Measurements from ENCODE around the gene DNASE1.

DNASE1 gene

DNA sequence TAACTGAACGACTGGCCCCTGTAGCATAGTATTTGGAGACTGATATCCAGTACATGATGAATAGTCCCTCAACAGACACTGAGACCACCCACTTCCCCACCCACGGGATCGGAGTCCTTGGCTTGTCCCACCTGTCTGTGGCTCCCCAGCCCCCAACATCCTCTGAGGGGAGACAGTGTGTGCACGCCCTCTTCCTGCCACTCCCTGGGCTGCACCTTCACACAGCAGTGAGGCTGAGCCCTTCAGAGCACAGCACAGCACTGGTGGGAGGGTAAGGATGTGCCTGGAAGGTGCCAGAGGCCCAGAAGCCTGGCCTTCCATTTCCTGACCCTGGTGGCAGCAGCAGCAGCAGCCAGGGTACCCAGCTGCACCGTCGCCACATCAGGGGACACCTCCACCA, 11.0 kb downstream of the DNASE1 start:
- Histone ChIP-seq H3K9me3 (no peaks in the 10 kb centered on the region), H3K36me3 (peaks cover 55% of the 10 kb centered on the region), H3K4me3 (ENCODE audit: low read depth in 1 of 2, low read length in 1 of 2) (no peak overlapping the region), H3K4me1 (ENCODE audit: control insufficient read depth in 1 of 2, insufficient read depth in 1 of 2, low read depth in 1 of 2, low read length in 1 of 2) (no peaks in the 10 kb centered on the region), H3K27ac (no peak overlapping the region), H3K27me3 (no peaks in the 10 kb centered on the region)
- TF ChIP-seq, protein P1, sequence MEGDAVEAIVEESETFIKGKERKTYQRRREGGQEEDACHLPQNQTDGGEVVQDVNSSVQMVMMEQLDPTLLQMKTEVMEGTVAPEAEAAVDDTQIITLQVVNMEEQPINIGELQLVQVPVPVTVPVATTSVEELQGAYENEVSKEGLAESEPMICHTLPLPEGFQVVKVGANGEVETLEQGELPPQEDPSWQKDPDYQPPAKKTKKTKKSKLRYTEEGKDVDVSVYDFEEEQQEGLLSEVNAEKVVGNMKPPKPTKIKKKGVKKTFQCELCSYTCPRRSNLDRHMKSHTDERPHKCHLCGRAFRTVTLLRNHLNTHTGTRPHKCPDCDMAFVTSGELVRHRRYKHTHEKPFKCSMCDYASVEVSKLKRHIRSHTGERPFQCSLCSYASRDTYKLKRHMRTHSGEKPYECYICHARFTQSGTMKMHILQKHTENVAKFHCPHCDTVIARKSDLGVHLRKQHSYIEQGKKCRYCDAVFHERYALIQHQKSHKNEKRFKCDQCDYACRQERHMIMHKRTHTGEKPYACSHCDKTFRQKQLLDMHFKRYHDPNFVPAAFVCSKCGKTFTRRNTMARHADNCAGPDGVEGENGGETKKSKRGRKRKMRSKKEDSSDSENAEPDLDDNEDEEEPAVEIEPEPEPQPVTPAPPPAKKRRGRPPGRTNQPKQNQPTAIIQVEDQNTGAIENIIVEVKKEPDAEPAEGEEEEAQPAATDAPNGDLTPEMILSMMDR (IDR thresholded peaks at IDR 0.05) = no peak

DNA sequence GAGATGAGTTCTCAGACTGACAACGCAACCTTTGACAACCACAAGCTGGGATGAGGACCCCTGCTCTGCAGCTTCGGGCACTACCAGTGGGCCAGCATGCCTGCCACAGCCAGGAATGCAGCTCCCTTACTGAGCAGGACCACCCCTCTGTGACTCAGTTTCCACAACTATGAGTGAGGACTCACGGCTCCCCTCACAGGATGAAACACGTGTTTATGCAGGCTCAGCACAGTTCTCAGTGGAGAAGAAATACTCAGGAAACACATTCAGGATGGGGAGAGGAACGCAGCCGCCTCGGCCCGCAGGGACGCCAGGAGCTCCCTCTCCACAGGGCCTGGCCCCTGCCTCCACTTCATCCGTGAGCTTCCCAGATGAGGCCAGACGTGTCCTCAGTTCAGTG, 14.1 kb downstream of the DNASE1 start:
- Histone ChIP-seq H3K4me3 (ENCODE audit: low read depth in 1 of 2, low read length in 1 of 2) (no peak overlapping the region), H3K36me3 (peaks cover 24% of the 10 kb centered on the region), H3K27me3 (no peaks in the 10 kb centered on the region), H3K27ac (no peak overlapping the region), H3K9me3 (no peaks in the 10 kb centered on the region), H3K4me1 (ENCODE audit: control insufficient read depth in 1 of 2, insufficient read depth in 1 of 2, low read depth in 1 of 2, low read length in 1 of 2) (no peaks in the 10 kb centered on the region)
- TF ChIP-seq, protein P1 (IDR thresholded peaks at IDR 0.05) = no peak

DNA sequence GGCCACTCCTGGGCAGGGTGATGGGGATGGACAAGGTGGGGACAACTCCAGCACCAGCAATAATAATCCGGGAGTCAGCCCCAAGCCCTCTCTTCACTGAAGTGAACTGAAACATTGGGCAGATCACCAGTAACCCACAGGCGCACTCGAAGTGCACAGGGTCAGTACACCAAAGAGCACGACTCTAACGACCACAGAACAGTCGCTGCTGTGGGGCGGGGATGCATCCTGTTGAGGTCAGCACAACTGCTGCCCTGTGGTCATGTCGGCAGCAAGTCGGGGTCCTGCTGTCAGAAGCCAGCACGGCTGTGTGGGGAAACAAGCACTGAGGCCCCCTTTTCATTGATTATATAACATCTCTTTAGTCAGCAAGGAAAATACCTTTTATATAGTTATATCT, 14.6 kb downstream of the DNASE1 start:
- TF ChIP-seq, protein P1 (IDR thresholded peaks at IDR 0.05) = no peak
- Histone ChIP-seq H3K9me3 (no peaks in the 10 kb centered on the region), H3K27me3 (no peaks in the 10 kb centered on the region), H3K4me1 (ENCODE audit: control insufficient read depth in 1 of 2, insufficient read depth in 1 of 2, low read depth in 1 of 2, low read length in 1 of 2) (no peaks in the 10 kb centered on the region), H3K36me3 (peaks cover 21% of the 10 kb centered on the region), H3K27ac (no peak overlapping the region), H3K4me3 (ENCODE audit: low read depth in 1 of 2, low read length in 1 of 2) (no peak overlapping the region)

DNA sequence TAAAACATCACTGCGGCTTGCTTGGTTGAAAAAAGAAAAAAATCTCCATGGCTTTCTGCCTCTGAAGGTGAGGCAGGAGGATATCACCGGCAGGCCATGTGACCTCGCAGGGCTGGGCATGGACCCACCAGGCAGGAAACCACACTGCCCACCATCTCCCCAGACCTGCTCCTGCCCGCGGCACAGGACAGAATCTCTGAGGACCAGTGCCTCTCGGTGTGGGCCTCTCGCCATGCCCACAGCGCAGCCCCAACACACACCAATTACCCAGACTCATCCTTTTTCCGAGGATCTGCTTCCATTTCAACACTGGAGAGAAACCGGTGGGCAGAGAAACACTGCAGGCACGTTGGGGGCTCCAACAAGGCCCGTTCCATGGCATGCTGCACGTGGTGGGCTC, 16.2 kb downstream of the DNASE1 start:
- H3K36me3 ChIP-seq = peaks cover 11% of the 10 kb centered on the region

DNA sequence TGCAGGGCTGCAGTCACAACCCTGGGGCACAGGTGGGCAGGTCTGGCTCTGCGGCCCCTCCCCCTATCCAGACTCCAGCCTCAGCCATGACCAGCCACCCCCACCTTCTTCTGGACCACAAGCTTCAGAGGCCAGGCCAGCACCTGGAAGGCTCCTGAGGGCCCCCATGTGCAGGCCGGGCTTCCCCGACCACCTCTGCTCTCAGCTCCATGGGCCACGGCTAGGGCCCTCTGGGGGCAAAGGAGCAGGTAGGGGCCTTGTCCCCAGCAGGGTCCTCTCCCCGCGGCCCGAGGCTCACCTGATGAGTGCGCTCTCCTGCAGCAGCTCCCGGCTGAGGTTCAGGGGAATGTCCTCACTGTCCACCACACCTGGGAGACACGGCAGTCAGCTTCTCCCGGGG, 16.9 kb downstream of the DNASE1 start:
- TF ChIP-seq, protein P1 (IDR thresholded peaks at IDR 0.05) = no peak
- H3K9me3 ChIP-seq = no peaks in the 10 kb centered on the region
- H3K27me3 ChIP-seq = no peaks in the 10 kb centered on the region
- no peak overlapping the region for H3K4me3 ChIP-seq (ENCODE audit: low read depth in 1 of 2, low read length in 1 of 2)
- no peak overlapping the region for H3K27ac ChIP-seq
- H3K4me1 ChIP-seq (ENCODE audit: control insufficient read depth in 1 of 2, insufficient read depth in 1 of 2, low read depth in 1 of 2, low read length in 1 of 2) = no peaks in the 10 kb centered on the region
- peaks cover 11% of the 10 kb centered on the region for H3K36me3 ChIP-seq

More for the DNA sequence above, 16.2 kb downstream of the DNASE1 start:
- Histone ChIP-seq H3K9me3 (no peaks in the 10 kb centered on the region), H3K4me1 (ENCODE audit: control insufficient read depth in 1 of 2, insufficient read depth in 1 of 2, low read depth in 1 of 2, low read length in 1 of 2) (no peaks in the 10 kb centered on the region), H3K27ac (no peak overlapping the region), H3K27me3 (no peaks in the 10 kb centered on the region), H3K4me3 (ENCODE audit: low read depth in 1 of 2, low read length in 1 of 2) (no peak overlapping the region)
- TF ChIP-seq, protein P1 (IDR thresholded peaks at IDR 0.05) = no peak

DNA sequence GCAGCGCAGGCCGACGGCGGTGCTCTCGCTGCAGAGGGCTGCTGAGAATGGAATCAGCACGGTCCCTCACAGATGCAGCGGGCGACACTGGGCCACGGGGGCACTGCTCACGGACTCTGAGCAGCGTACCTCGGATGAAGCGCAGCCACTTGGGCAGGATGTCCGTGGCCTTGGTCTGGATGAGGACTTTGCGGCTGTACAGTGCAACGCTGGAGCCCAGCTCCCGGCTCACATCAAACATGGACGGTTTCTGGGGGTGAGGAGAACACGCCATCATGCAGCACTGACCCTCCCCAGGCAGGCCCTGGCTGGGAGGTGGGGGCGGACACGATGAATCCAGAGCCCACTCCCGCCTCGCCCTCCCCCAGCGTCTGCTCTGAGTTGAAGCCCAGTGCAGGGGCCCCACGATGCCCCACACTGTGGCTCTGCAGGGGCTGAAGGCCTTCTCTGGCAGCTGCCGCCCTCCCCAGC, 18.1 kb downstream of the DNASE1 start:
- TF ChIP-seq, protein P1 (IDR thresholded peaks at IDR 0.05) = no peak
- Histone ChIP-seq H3K36me3 (peaks cover 11% of the 10 kb centered on the region), H3K27me3 (no peaks in the 10 kb centered on the region), H3K4me1 (ENCODE audit: control insufficient read depth in 1 of 2, insufficient read depth in 1 of 2, low read depth in 1 of 2, low read length in 1 of 2) (no peaks in the 10 kb centered on the region), H3K4me3 (ENCODE audit: low read depth in 1 of 2, low read length in 1 of 2) (no peak overlapping the region), H3K9me3 (no peaks in the 10 kb centered on the region), H3K27ac (no peak overlapping the region)

Measured in neutrophil (primary cell).